GM13977 (cell line): ENCODE measurements around the gene TNFRSF1A.

Experiments
- DNase-seq: peaks from one replicate; pipeline ENCODE4 v3.0.0; 2012; ENCODE audit warnings: low spot score
- in situ Hi-C: fragments of 300-500 bp; cut with MboI; formaldehyde crosslinking; loops from one replicate; pipeline ENCODE4 v1.12.0; 2022; ENCODE audit warnings: low sequenced_read_pairs, low pct_unique_long_range_greater_than_20kb, mixed read lengths, inconsistent platforms; ENCODE audit not compliant: unreplicated experiment
- TF ChIP-seq, protein P1 (sequence below): IDR thresholded peaks from 2 replicates; pipeline ENCODE4 v1.5.1; 2012; ENCODE audit warnings: mild to moderate bottlenecking, control low read depth; ENCODE audit not compliant: insufficient read depth; ENCODE audit errors: extremely low read depth, missing control alignments

TNFRSF1A gene

GRCh38 chr12:6318440-6318879 is 23.4 kb downstream of the TNFRSF1A start:
- TF ChIP-seq, protein P1, sequence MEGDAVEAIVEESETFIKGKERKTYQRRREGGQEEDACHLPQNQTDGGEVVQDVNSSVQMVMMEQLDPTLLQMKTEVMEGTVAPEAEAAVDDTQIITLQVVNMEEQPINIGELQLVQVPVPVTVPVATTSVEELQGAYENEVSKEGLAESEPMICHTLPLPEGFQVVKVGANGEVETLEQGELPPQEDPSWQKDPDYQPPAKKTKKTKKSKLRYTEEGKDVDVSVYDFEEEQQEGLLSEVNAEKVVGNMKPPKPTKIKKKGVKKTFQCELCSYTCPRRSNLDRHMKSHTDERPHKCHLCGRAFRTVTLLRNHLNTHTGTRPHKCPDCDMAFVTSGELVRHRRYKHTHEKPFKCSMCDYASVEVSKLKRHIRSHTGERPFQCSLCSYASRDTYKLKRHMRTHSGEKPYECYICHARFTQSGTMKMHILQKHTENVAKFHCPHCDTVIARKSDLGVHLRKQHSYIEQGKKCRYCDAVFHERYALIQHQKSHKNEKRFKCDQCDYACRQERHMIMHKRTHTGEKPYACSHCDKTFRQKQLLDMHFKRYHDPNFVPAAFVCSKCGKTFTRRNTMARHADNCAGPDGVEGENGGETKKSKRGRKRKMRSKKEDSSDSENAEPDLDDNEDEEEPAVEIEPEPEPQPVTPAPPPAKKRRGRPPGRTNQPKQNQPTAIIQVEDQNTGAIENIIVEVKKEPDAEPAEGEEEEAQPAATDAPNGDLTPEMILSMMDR, result no peak
- in situ Hi-C loops, result no loop called here
- no peak for DNase-seq

DNA sequence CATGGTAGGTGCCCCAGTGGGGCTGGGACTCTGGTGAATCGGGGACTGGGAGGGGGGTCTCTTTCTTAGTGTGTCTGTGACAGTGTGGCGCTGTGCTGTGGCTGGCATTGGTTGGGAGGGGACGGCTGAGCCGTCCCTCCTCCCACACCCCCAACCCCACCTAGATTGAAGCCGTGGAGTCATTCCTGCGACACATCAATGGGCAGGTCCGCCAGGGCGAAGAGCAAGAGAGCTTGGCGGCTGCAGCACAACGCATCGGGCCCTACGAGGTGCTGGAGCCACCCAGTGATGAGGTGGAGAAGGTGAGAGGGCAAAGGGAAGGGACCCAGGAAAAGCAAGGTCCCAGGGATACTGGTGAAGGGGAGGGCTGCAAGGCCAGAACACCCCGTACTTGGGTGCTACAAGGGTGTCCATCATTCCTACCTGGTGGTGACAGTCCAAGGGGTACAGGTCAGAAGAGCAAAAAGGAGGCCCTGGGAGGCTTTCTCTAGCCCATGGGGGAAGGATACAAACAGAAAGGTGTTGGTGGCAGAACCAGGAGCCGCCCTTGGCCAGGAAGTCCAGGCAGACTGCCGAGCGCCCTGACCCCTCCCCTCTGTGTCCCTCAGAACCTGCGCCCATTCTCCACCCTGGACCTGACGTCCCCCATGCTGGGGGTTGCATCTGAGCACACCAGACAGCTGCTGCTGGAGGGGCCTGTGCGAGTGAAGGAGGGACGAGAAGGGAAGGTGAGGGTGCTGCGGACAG is 24.0 kb downstream of the TNFRSF1A start:
- DNase-seq, result no peak
- in situ Hi-C loops, result no loop called here
- TF ChIP-seq, protein P1, result no peak

GRCh38 chr12:6316921-6317692 is 24.8 kb downstream of the TNFRSF1A start:
- in situ Hi-C loops, result no loop called here
- no peak for DNase-seq
- TF ChIP-seq, protein P1, result no peak

- TF ChIP-seq, protein P1, result no peak
- in situ Hi-C loops, result no loop called here
- no peak for DNase-seq
Measured at GRCh38 chr12:6315704-6316597, 25.9 kb downstream of the TNFRSF1A start.

- TF ChIP-seq, protein P1, result no peak
- in situ Hi-C loops, result no loop called here
- DNase-seq, result no peak
Measured at GRCh38 chr12:6315184-6315583, 26.7 kb downstream of the TNFRSF1A start.

DNA sequence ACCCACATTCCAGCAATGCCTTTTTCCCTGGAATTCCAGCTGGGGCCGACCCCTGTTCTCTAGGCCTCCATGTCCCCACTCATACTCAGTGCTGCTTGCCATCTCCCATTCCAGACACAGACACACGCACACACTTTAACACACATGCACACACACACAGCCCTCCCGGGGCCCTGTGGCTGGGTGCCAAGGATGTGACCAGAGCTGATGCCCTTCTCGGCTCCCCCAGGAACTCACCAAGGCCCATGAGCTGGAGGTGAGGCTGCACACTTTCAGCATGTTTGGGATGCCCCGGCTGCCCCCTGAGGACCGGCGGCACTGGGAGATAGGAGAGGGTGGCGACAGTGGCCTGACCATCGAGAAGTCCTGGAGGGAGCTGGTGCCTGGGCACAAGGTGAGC is 27.1 kb downstream of the TNFRSF1A start:
- TF ChIP-seq, protein P1, result no peak
- in situ Hi-C loops, result no loop called here
- no peak for DNase-seq
